HEK293 (cell line): ENCODE measurements around the gene GLIS1.
A peak's percentile ranks its signal among the peaks of the same experiment; 100 is the strongest.

Experiments
- CTCF ChIA-PET: fragments of 350-600 bp; formaldehyde crosslinking; extraction: SDS; loops from one replicate; lab custom pipeline; 2021; ENCODE audit warnings: antibody characterized with exemption; lab: Yijun Ruan, JAX
- POLR2A ChIA-PET: fragments of 300-600 bp; formaldehyde crosslinking; extraction: SDS; loops from one replicate; lab custom pipeline; 2020; ENCODE audit warnings: antibody characterized with exemption, inconsistent platforms; lab: Yijun Ruan, JAX
- H3K27ac ChIP-seq: fragments of 200-500 bp; sonication (Bioruptor generic); 2 replicates; pipeline ENCODE4 v1.5.1; 2014; ENCODE audit warnings: low read depth, low read length, control low read depth, inconsistent platforms; ENCODE audit errors: extremely low read depth
- H3K36me3 ChIP-seq, 2 experiments: fragments of 200-500 bp in 1 of 2; sonication (Bioruptor generic) in 1 of 2; 1 replicate in 1 of 2; 2 replicates in 1 of 2; pipeline ENCODE4 v1.5.1; 2014 to 2017; ENCODE audit warnings: inconsistent platforms in 2 of 2, low read length in 2 of 2; ENCODE audit not compliant: control insufficient read depth in 2 of 2, insufficient read depth in 1 of 2
- H3K4me1 ChIP-seq: fragments of 200-500 bp; sonication (Bioruptor generic); 2 replicates; pipeline ENCODE4 v1.5.1; 2014; ENCODE audit warnings: mild to moderate bottlenecking, low read length, inconsistent platforms; ENCODE audit not compliant: control insufficient read depth, insufficient read depth
- H3K4me3 ChIP-seq: 2 replicates; pipeline ENCODE4 v1.5.1; 2011; ENCODE audit warnings: low read depth, mild to moderate bottlenecking, control low read depth, low read length, moderate library complexity
- H3K9me3 ChIP-seq: fragments of 200-500 bp; sonication (Bioruptor generic); 2 replicates; pipeline ENCODE4 v1.5.1; 2014; ENCODE audit warnings: low read depth, low read length, inconsistent platforms; ENCODE audit not compliant: control insufficient read depth, insufficient read depth
- BCL6B ChIP-seq: fragments of 450-650 bp; formaldehyde crosslinking; IDR thresholded peaks from 2 replicates; pipeline ENCODE4 v1.5.1; 2017; ENCODE audit warnings: missing biosample characterization, missing genetic modification characterization
- ELK4 ChIP-seq: IDR thresholded peaks from 2 replicates; pipeline ENCODE4 v1.6.1; 2011; ENCODE audit warnings: mild to moderate bottlenecking, low read depth, low read length, borderline replicate concordance
- GLIS1 ChIP-seq: fragments of 450-650 bp; formaldehyde crosslinking; IDR thresholded peaks from 2 replicates; pipeline ENCODE4 v1.5.1; 2016; ENCODE audit warnings: missing biosample characterization, missing genetic modification characterization
- IKZF3 ChIP-seq: fragments of 450-650 bp; IDR thresholded peaks from 2 replicates; pipeline ENCODE4 v1.5.0; 2018; ENCODE audit warnings: missing biosample characterization, mild to moderate bottlenecking, missing genetic modification characterization, moderate library complexity
- KLF7 ChIP-seq: fragments of 450-650 bp; formaldehyde crosslinking; IDR thresholded peaks from 2 replicates; pipeline ENCODE4 v1.5.1; 2016; ENCODE audit warnings: missing biosample characterization, missing genetic modification characterization, borderline replicate concordance
- PRDM1 ChIP-seq: fragments of 450-650 bp; formaldehyde crosslinking; IDR thresholded peaks from 2 replicates; pipeline ENCODE4; 2016; ENCODE audit warnings: missing biosample characterization, missing genetic modification characterization
- SP2 ChIP-seq: fragments of 450-650 bp; formaldehyde crosslinking; IDR thresholded peaks from 2 replicates; pipeline ENCODE4 v1.5.1; 2016; ENCODE audit warnings: missing biosample characterization, missing genetic modification characterization
- ZBTB11 ChIP-seq: fragments of 450-650 bp; formaldehyde crosslinking; conservative IDR thresholded peaks from 2 replicates; pipeline ENCODE4 v1.5.1; 2016; ENCODE audit warnings: low read depth, missing biosample characterization, missing genetic modification characterization
- ZBTB17 ChIP-seq: fragments of 450-650 bp; formaldehyde crosslinking; IDR thresholded peaks from 2 replicates; pipeline ENCODE4 v1.5.1; 2016; ENCODE audit warnings: missing biosample characterization, missing genetic modification characterization
- ZBTB26 ChIP-seq: fragments of 450-650 bp; formaldehyde crosslinking; optimal IDR thresholded peaks from 2 replicates; pipeline ENCODE3; 2016; ENCODE audit warnings: missing biosample characterization, mild to moderate bottlenecking, missing genetic modification characterization
- ZBTB8A ChIP-seq: fragments of 450-650 bp; formaldehyde crosslinking; IDR thresholded peaks from 2 replicates; pipeline ENCODE4 v1.5.1; 2016; ENCODE audit warnings: missing biosample characterization, missing genetic modification characterization
- ZIC2 ChIP-seq: fragments of 450-650 bp; formaldehyde crosslinking; IDR thresholded peaks from 2 replicates; pipeline ENCODE4 v1.5.1; 2016; ENCODE audit warnings: missing biosample characterization, missing genetic modification characterization
- ZNF341 ChIP-seq: fragments of 450-650 bp; formaldehyde crosslinking; IDR thresholded peaks from 2 replicates; pipeline ENCODE4; 2016; ENCODE audit warnings: low read depth, missing biosample characterization, missing genetic modification characterization
- ZNF391 ChIP-seq: fragments of 450-650 bp; formaldehyde crosslinking; IDR thresholded peaks from 2 replicates; pipeline ENCODE4 v1.5.1; 2016; ENCODE audit warnings: low read depth, missing biosample characterization, missing genetic modification characterization, borderline replicate concordance
- ZNF423 ChIP-seq: fragments of 450-650 bp; formaldehyde crosslinking; IDR thresholded peaks from 2 replicates; pipeline ENCODE4 v1.5.1; 2016; ENCODE audit warnings: missing biosample characterization, missing genetic modification characterization
- ZNF449 ChIP-seq: fragments of 450-650 bp; formaldehyde crosslinking; IDR thresholded peaks from 2 replicates; pipeline ENCODE4 v1.5.1; 2017; ENCODE audit warnings: missing biosample characterization, mild to moderate bottlenecking, missing genetic modification characterization, moderate library complexity
- ZNF501 ChIP-seq: fragments of 450-650 bp; formaldehyde crosslinking; IDR thresholded peaks from 2 replicates; pipeline ENCODE4 v1.5.1; 2016; ENCODE audit warnings: missing biosample characterization, missing genetic modification characterization
- ZNF518A ChIP-seq: fragments of 450-650 bp; formaldehyde crosslinking; conservative IDR thresholded peaks from 2 replicates; pipeline ENCODE4 v1.5.1; 2016; ENCODE audit warnings: low read depth, missing biosample characterization, missing genetic modification characterization
- ZNF624 ChIP-seq: fragments of 450-650 bp; formaldehyde crosslinking; IDR thresholded peaks from 2 replicates; pipeline ENCODE4 v1.5.1; 2017; ENCODE audit warnings: missing biosample characterization, missing genetic modification characterization
- ZNF645 ChIP-seq: fragments of 450-650 bp; formaldehyde crosslinking; IDR thresholded peaks from 2 replicates; pipeline ENCODE4; 2016; ENCODE audit warnings: missing biosample characterization, missing genetic modification characterization
- ZNF660 ChIP-seq: fragments of 450-650 bp; IDR thresholded peaks from 2 replicates; pipeline ENCODE4 v1.5.1; 2018; ENCODE audit warnings: missing biosample characterization, mild to moderate bottlenecking, missing genetic modification characterization
- ZNF677 ChIP-seq: fragments of 450-650 bp; IDR thresholded peaks from 2 replicates; pipeline ENCODE4 v1.5.0; 2018; ENCODE audit warnings: missing biosample characterization, mild to moderate bottlenecking, missing genetic modification characterization, moderate library complexity

GLIS1 gene

GRCh38 chr1:53739109-53739681 is at the start of gene GLIS1:
TSS of gene GLIS1 (minus strand) at chr1:53739164. CDS start at chr1:53738064, 1,100 bp downstream.
- Histone ChIP-seq H3K4me1 (peaks cover 11% of the 10 kb centered on the region), H3K4me3 (peak within 1 kb of the TSS; percentile 60), H3K36me3 (no peaks in the 10 kb centered on the region), H3K27ac (no peak within 1 kb of the TSS; the same call in 1 of the 2 replicates), H3K9me3 (no peaks in the 10 kb centered on the region)
- POLR2A ChIA-PET: no interaction called here
- CTCF ChIA-PET: interaction anchor here (0.7 kb wide), 1 partner anchor 11 kb away, joined by 4 read pairs; no protein-coding TSS in a partner anchor
- 0 out of 2 replicates have a peak, but pooled peaks have one; percentile 46 for TF ChIP-seq ZNF660 (tag by site-specific recombination)
- TF ChIP-seq ZNF341 (tag by site-specific recombination): peak; percentile 69
- TF ChIP-seq ZBTB17 (tag by site-specific recombination): peak; percentile 67
- peak; percentile 63; the same call in 1 of the 2 replicates for TF ChIP-seq ZNF449 (tag by site-specific recombination)
- TF ChIP-seq ZNF423 (tag by site-specific recombination): no peak
- peak; percentile 38 for TF ChIP-seq ZBTB26 (tag by site-specific recombination)
- peak; percentile 70 for TF ChIP-seq IKZF3 (tag by site-specific recombination)
- TF ChIP-seq ZNF624: no peak
- TF ChIP-seq ZNF518A (tag by site-specific recombination): no peak
- peak; percentile 77 for TF ChIP-seq ZNF677 (tag by site-specific recombination)
- no peak for TF ChIP-seq ZNF645 (tag by site-specific recombination)
- TF ChIP-seq PRDM1 (tag by site-specific recombination): peak; percentile 59; the same call in 1 of the 2 replicates
- 0 out of 2 replicates have a peak, but pooled peaks have one; percentile 14 for TF ChIP-seq ZIC2 (tag by site-specific recombination)
- TF ChIP-seq SP2: peak; percentile 22; the same call in 1 of the 2 replicates
- no peak for TF ChIP-seq ZNF501 (tag by site-specific recombination)
- no peak for TF ChIP-seq ELK4
- no peak for TF ChIP-seq KLF7 (tag by site-specific recombination)
- TF ChIP-seq BCL6B (tag by site-specific recombination): no peak
- no peak for TF ChIP-seq ZNF391 (tag by site-specific recombination)
- TF ChIP-seq ZBTB11 (tag by site-specific recombination): no peak
- TF ChIP-seq GLIS1: peak; percentile 58; the same call in 1 of the 2 replicates
- peak; percentile 54 for TF ChIP-seq ZBTB8A (tag by site-specific recombination)
